H1 (cell line): ENCODE data around the gene RNF41. TPM values are rescaled to one million over a fixed set of nuclear protein-coding genes. Genes with fewer than 3 reads are reported as not detected.
A peak's percentile ranks its signal among the peaks of the same experiment; 100 is the strongest.

Experiments
- CTCF ChIA-PET: fragments of 300-600 bp; sonication (Branson Sonifier 250); formaldehyde crosslinking; loops from one replicate; lab custom pipeline; 2021; ENCODE audit not compliant: partially characterized antibody; lab: Charles Lee
- POLR2A ChIA-PET: fragments of 300-600 bp; sonication (Branson Sonifier 250); formaldehyde crosslinking; loops from one replicate; lab custom pipeline; 2021; ENCODE audit warnings: inconsistent platforms; ENCODE audit not compliant: partially characterized antibody; lab: Charles Lee
- DNase-seq, 2 experiments: peaks; one replicate each; pipeline versions ENCODE4 v3.0.0 to v3.0.0-alpha.2; 2010 to 2022; ENCODE audit warnings: low spot score in 2 of 2, low read depth in 1 of 2, mixed read lengths in 1 of 2
- FAIRE-seq: peaks from 2 replicates; lab custom pipeline; 2011; peaks lifted over from hg19 to GRCh38; lab: Jason Lieb, UNC
- H2AFZ ChIP-seq: 2 replicates; pipeline ENCODE4 v1.8.1; 2012; ENCODE audit warnings: low read length, inconsistent platforms
- H2AK5ac ChIP-seq: 2 replicates; pipeline ENCODE4 v1.6.1; 2013; ENCODE audit warnings: low read depth, low read length
- H2BK120ac ChIP-seq: replicated peaks from 2 replicates; pipeline ENCODE3; 2013; ENCODE audit warnings: low read depth, low read length, inconsistent platforms
- H2BK12ac ChIP-seq: 2 replicates; pipeline ENCODE4 v1.6.1; 2013; ENCODE audit warnings: low read depth, low read length
- H2BK15ac ChIP-seq: 2 replicates; pipeline ENCODE4 v1.6.1; 2013; ENCODE audit warnings: low read length
- H2BK20ac ChIP-seq: 2 replicates; pipeline ENCODE4 v1.6.1; 2013; ENCODE audit warnings: low read length
- H2BK5ac ChIP-seq: 2 replicates; pipeline ENCODE4 v1.6.1; 2013; ENCODE audit warnings: low read depth, low read length
- H3K14ac ChIP-seq: 2 replicates; pipeline ENCODE4 v1.6.1; 2013; ENCODE audit warnings: inconsistent platforms; ENCODE audit not compliant: insufficient read length
- H3K18ac ChIP-seq: 2 replicates; pipeline ENCODE4 v1.6.1; 2013; ENCODE audit warnings: low read length; ENCODE audit errors: extremely low read depth
- H3K23ac ChIP-seq: 2 replicates; pipeline ENCODE4 v1.6.1; 2013; ENCODE audit warnings: inconsistent platforms; ENCODE audit not compliant: insufficient read length
- H3K23me2 ChIP-seq: 2 replicates; pipeline ENCODE4 v1.6.1; 2013; ENCODE audit warnings: low read depth, low read length
- H3K27ac ChIP-seq: 2 replicates; pipeline ENCODE4 v1.6.1; 2011; ENCODE audit warnings: low read depth, low read length, inconsistent platforms
- H3K27me3 ChIP-seq, 4 experiments: replicated peaks in 1 of 4; 1 replicate in 1 of 4; 2 replicates in 3 of 4; pipeline versions ENCODE4 v1.6.1 to v1.8.1; 2011 to 2013; ENCODE audit warnings: low read length in 3 of 4, mild to moderate bottlenecking in 3 of 4, inconsistent platforms in 2 of 4, mixed read lengths in 2 of 4, moderate library complexity in 1 of 4; ENCODE audit not compliant: control insufficient read depth in 3 of 4, insufficient read depth in 3 of 4; ENCODE audit errors: extremely low read depth in 1 of 4
- H3K36me3 ChIP-seq, 4 experiments: 2 replicates each; pipeline versions ENCODE4 v1.6.1 to v1.8.1; 2011 to 2013; ENCODE audit warnings: mild to moderate bottlenecking in 4 of 4, low read length in 3 of 4, moderate library complexity in 2 of 4, control low read depth in 1 of 4, inconsistent platforms in 1 of 4; ENCODE audit not compliant: insufficient read depth in 4 of 4, control insufficient read depth in 2 of 4
- H3K4ac ChIP-seq: replicated peaks from 2 replicates; pipeline ENCODE3; 2013; ENCODE audit warnings: low read length, low read depth, mixed read lengths, inconsistent platforms; ENCODE audit not compliant: insufficient read length
- H3K4me1 ChIP-seq, 4 experiments: replicated peaks in 1 of 4; 1 replicate in 1 of 4; 2 replicates in 3 of 4; pipeline versions ENCODE4 v1.6.1 to v1.8.1; 2011 to 2013; ENCODE audit warnings: low read length in 3 of 4, inconsistent platforms in 2 of 4, mixed read lengths in 1 of 4; ENCODE audit not compliant: insufficient read depth in 4 of 4, control insufficient read depth in 3 of 4
- H3K4me2 ChIP-seq, 2 experiments: 2 replicates each; pipeline versions ENCODE4 v1.6.1 to v1.8.1; 2011 to 2013; ENCODE audit warnings: low read depth in 2 of 2, low read length in 2 of 2, control low read depth in 1 of 2, inconsistent platforms in 1 of 2, mild to moderate bottlenecking in 1 of 2; ENCODE audit not compliant: insufficient read depth in 1 of 2
- H3K4me3 ChIP-seq, 4 experiments: fragments of 200-600, 300-600 bp in 1 of 4; sonication (generic), shearing (Covaris generic), sonication (Bioruptor Twin) in 1 of 4; 2 replicates each; pipeline versions ENCODE4 v1.5.1 to v1.8.1; 2011 to 2016; ENCODE audit warnings: low read length in 4 of 4, low read depth in 3 of 4, control low read depth in 2 of 4, inconsistent platforms in 2 of 4, mild to moderate bottlenecking in 2 of 4, mixed read lengths in 1 of 4, moderate library complexity in 1 of 4; ENCODE audit not compliant: insufficient read depth in 2 of 4; ENCODE audit errors: extremely low read depth in 1 of 4
- H3K56ac ChIP-seq: replicated peaks from 2 replicates; pipeline ENCODE3; 2013; ENCODE audit warnings: low read depth, mild to moderate bottlenecking, mixed read lengths, low read length, inconsistent platforms; ENCODE audit not compliant: insufficient read length
- H3K79me1 ChIP-seq: 2 replicates; pipeline ENCODE4 v1.6.1; 2013; ENCODE audit warnings: low read depth, low read length, control low read depth
- H3K79me2 ChIP-seq, 2 experiments: 2 replicates each; pipeline versions ENCODE4 v1.6.1 to v1.8.1; 2012 to 2013; ENCODE audit warnings: low read length in 2 of 2, mild to moderate bottlenecking in 2 of 2, inconsistent platforms in 1 of 2; ENCODE audit not compliant: insufficient read depth in 2 of 2, control insufficient read depth in 1 of 2
- H3K9ac ChIP-seq, 4 experiments: replicated peaks in 1 of 4; 1 replicate in 1 of 4; 2 replicates in 3 of 4; pipeline versions ENCODE4 v1.6.1 to v1.8.1; 2011 to 2013; ENCODE audit warnings: low read depth in 3 of 4, low read length in 3 of 4, control low read depth in 2 of 4, mild to moderate bottlenecking in 2 of 4, moderate library complexity in 2 of 4, inconsistent platforms in 1 of 4; ENCODE audit errors: extremely low read depth in 1 of 4
- H3K9me3 ChIP-seq, 2 experiments: 2 replicates each; pipeline versions ENCODE4 v1.6.1 to v1.8.1; 2012 to 2013; ENCODE audit warnings: mild to moderate bottlenecking in 2 of 2, moderate library complexity in 2 of 2, control low read depth in 1 of 2, inconsistent platforms in 1 of 2, low read depth in 1 of 2, low read length in 1 of 2, mixed read lengths in 1 of 2; ENCODE audit not compliant: insufficient read depth in 2 of 2
- H4K20me1 ChIP-seq, 2 experiments: replicated peaks in 1 of 2; 2 replicates each; pipeline versions ENCODE3 to v1.8.1; 2011 to 2013; ENCODE audit warnings: inconsistent platforms in 2 of 2, low read length in 2 of 2, mild to moderate bottlenecking in 1 of 2; ENCODE audit not compliant: insufficient read depth in 2 of 2, control insufficient read depth in 1 of 2
- H4K5ac ChIP-seq: 2 replicates; pipeline ENCODE4 v1.6.1; 2013; ENCODE audit warnings: low read length, low read depth, mixed read lengths, inconsistent platforms; ENCODE audit not compliant: insufficient read length
- H4K8ac ChIP-seq: 2 replicates; pipeline ENCODE4 v1.8.0; 2013; ENCODE audit warnings: mild to moderate bottlenecking, moderate library complexity, low read length, inconsistent platforms; ENCODE audit not compliant: insufficient read depth; ENCODE audit errors: extremely low read depth
- H4K91ac ChIP-seq: replicated peaks from 2 replicates; pipeline ENCODE3; 2013; ENCODE audit warnings: low read length, mixed read lengths, inconsistent platforms; ENCODE audit not compliant: insufficient read length
- ASH2L ChIP-seq: fragments of 200-600, 300-600 bp; sonication (generic); IDR thresholded peaks from one replicate; pipeline ENCODE4 v1.7.1; 2017; ENCODE audit warnings: low read length
- JUND ChIP-seq: IDR thresholded peaks from 2 replicates; pipeline ENCODE4 v1.6.1; 2011; ENCODE audit warnings: mild to moderate bottlenecking, improper control_type of control experiment, low read length
- RXRA ChIP-seq: IDR thresholded peaks from 2 replicates; pipeline ENCODE4 v1.6.1; 2011; ENCODE audit warnings: low read depth, mild to moderate bottlenecking, low read length, moderate library complexity; ENCODE audit not compliant: insufficient read depth
- WGBS, 2 experiments: shearing (Covaris generic) in 1 of 2; methylation state at CpG; one replicate each; pipeline versions ENCODE4 v1.1.6 to v1.1.7; 2013 to 2015; ENCODE audit warnings: low lambda C conversion rate in 2 of 2, mixed read lengths in 2 of 2, inconsistent platforms in 1 of 2, low coverage in 1 of 2, missing lambda C conversion rate in 1 of 2; ENCODE audit not compliant: insufficient replicate concordance in 2 of 2, insufficient coverage in 1 of 2, insufficient read length in 1 of 2; ENCODE audit errors: extremely low coverage in 1 of 2, missing lambda C conversion rate in 1 of 2; 5-methylcytosine and 5-hydroxymethylcytosine counted together
- polyA plus RNA-seq, 7 experiments: library from polyadenylated mRNA; depleted of rRNA in 3 of 7; stranded (reverse) in 5 of 7; unstranded in 2 of 7; fragments of >200 nt in 5 of 7; fragments of 200-250 nt in 2 of 7; gene quantifications; 1 replicate in 5 of 7; 2 replicates in 1 of 7; 4 replicates in 1 of 7; pipeline versions ENCODE4 v1.2.1 to v1.2.3, GENCODE V29; 2011 to 2013; ENCODE audit warnings: missing spikeins in 2 of 7, mixed read lengths in 2 of 7
- total RNA-seq: library from RNA; stranded (reverse); fragmentation: NEBNext Ultra II Directional; extraction: Animal tissue kit (Norgen Biotek cat#: 25700); gene quantifications from 2 replicates; pipeline ENCODE4 v1.2.1, GENCODE V29; 2021

Gene RNF41
- total and polyA plus RNA-seq, 2 of the 8 experiments (the other 6 are each of a cell fraction or from before 2014, with no cell fraction given) = 55.5 to 98.6 TPM

- H3K18ac ChIP-seq = peak overlapping the region; percentile 15; the same call in 1 of the 2 replicates
- H3K4me1 ChIP-seq = peaks cover 6 to 14% (median 9%) of the 10 kb centered on the region in 4 experiments; a peak in 6 of 7 replicates
- 23% methylated on average over 8 of the region's 8 CpGs; no CpG with 5 or more reads in 1 of the 2 experiments for WGBS, 2 experiments
- DNase-seq (no peak), FAIRE-seq (no peak)
- no peak overlapping the region for H2BK5ac ChIP-seq
- no peaks in the 10 kb centered on the region for H4K20me1 ChIP-seq
- H2BK15ac ChIP-seq = no peak overlapping the region
- H3K79me2 ChIP-seq = peaks cover 0 to 6% of the 10 kb centered on the region in 2 experiments; a peak in 1 of 4 replicates
- H4K8ac ChIP-seq = peak overlapping the region; percentile 46; the same call in 1 of the 2 replicates
- H2BK120ac ChIP-seq = no peak overlapping the region
- peak overlapping the region; percentile 46 to 75 (median 58) for H3K9ac ChIP-seq
- H3K23ac ChIP-seq = no peak overlapping the region
- H3K4ac ChIP-seq = no peak overlapping the region
- no peak overlapping the region for H2BK12ac ChIP-seq
- no peak overlapping the region for H2BK20ac ChIP-seq
- peaks cover 10% of the 10 kb centered on the region for H3K23me2 ChIP-seq
- peaks cover 3 to 13% (median 4%) of the 10 kb centered on the region in 4 experiments; a peak in 6 of 8 replicates for H3K36me3 ChIP-seq
- H3K9me3 ChIP-seq = no peaks in the 10 kb centered on the region
- no peak overlapping the region for H2AFZ ChIP-seq
- POLR2A ChIA-PET = interaction anchor here (1.4 to 15.6 kb wide), 6 partner anchors 10 to 108 kb away, joined by 3 to 656 read pairs (median 29); partner anchors contain the start of genes RNF41, RPL41, SMARCC2 and ZC3H10
- H2AK5ac ChIP-seq = no peak overlapping the region
- no peak overlapping the region for H3K14ac ChIP-seq
- peak overlapping the region; percentile 67 to 70 for H3K4me2 ChIP-seq
- H3K79me1 ChIP-seq = 0 out of 2 replicates have a peak, but pooled peaks cover 2% of the 10 kb centered on the region
- H4K91ac ChIP-seq = peak overlapping the region; percentile 69
- CTCF ChIA-PET = interaction anchor here (1.7 kb wide), 1 partner anchor 8 kb away, joined by 4 read pairs; no protein-coding TSS in a partner anchor
- peak overlapping the region; percentile 26 for H4K5ac ChIP-seq
- no peaks in the 10 kb centered on the region; a peak in 1 of 7 replicates for H3K27me3 ChIP-seq
- no peak overlapping the region for H3K56ac ChIP-seq
- no peak overlapping the region for H3K27ac ChIP-seq
- H3K4me3 ChIP-seq = peak overlapping the region; percentile 66 to 84 (median 82)
- TF ChIP-seq JUND (no peak), ASH2L (no peak), RXRA (no peak)
Measured at GRCh38 chr12:56152756-56153677, 68.7 kb downstream of the RNF41 start.
